Loucy (cell line): ENCODE measurements around the gene FAM83C.

Experiments
- CTCF ChIP-seq: fragments of 200-600 bp; sonication (generic); conservative IDR thresholded peaks from 2 replicates; pipeline ENCODE4 v1.5.1; 2014; ENCODE audit warnings: mild to moderate bottlenecking, antibody characterized with exemption, low read length
- EZH2phosphoT487 ChIP-seq: fragments of 200-600 bp; IDR thresholded peaks from 2 replicates; pipeline ENCODE4 v1.6.1; 2018; ENCODE audit warnings: antibody characterized with exemption, mild to moderate bottlenecking, moderate library complexity, borderline replicate concordance

GRCh38 chr20:35276408-35276807 lies 15.8 kb downstream of the FAM83C start:
- no peak for TF ChIP-seq CTCF
- TF ChIP-seq EZH2phosphoT487: no peak
